Psoas muscle (tissue), 8 donors: Measurements from ENCODE around the gene ASAP2. TPM values are rescaled to one million over a fixed set of nuclear protein-coding genes. Genes with fewer than 3 reads are reported as not detected.

Source experiments
- ATAC-seq, 4 donors: fragments of 200-7000 bp; cut with Tn5 transposase; one replicate each; pipeline ENCODE4 v1.9.1; 2020; ENCODE audit warnings: moderate library complexity in 3 of 4, mild to moderate bottlenecking in 2 of 4
- DNase-seq, 2 donors: peaks; one replicate each; pipeline ENCODE4 v3.0.0-alpha.2; 2020
- H3K27ac ChIP-seq: fragments of 200-600 bp; one replicate; pipeline ENCODE4 v1.8.0; 2022
- H3K27me3 ChIP-seq, 3 donors: fragments of 200-600 bp in 1 of 3; one replicate each; pipeline versions ENCODE4 v1.6.1 to v1.8.0; 2013 to 2022; ENCODE audit warnings: low read length in 2 of 3, mild to moderate bottlenecking in 2 of 3, moderate library complexity in 1 of 3; ENCODE audit not compliant: insufficient read depth in 3 of 3
- H3K36me3 ChIP-seq, 2 donors: fragments of 200-600 bp in 1 of 2; one replicate each; pipeline versions ENCODE4 v1.6.1 to v1.8.0; 2013 to 2022; ENCODE audit warnings: low read depth in 1 of 2, mild to moderate bottlenecking in 1 of 2, moderate library complexity in 1 of 2; ENCODE audit not compliant: insufficient read depth in 1 of 2
- H3K4me1 ChIP-seq: fragments of 200-600 bp; one replicate; pipeline ENCODE4 v1.8.0; 2022
- H3K4me3 ChIP-seq: fragments of 200-600 bp; one replicate; pipeline ENCODE4 v1.8.0; 2022; ENCODE audit warnings: mild to moderate bottlenecking
- H3K9me3 ChIP-seq: fragments of 200-600 bp; one replicate; pipeline ENCODE4 v1.8.0; 2022
- CTCF ChIP-seq: fragments of 200-600 bp; IDR thresholded peaks from one replicate; pipeline ENCODE4 v1.8.0; 2022; ENCODE audit warnings: antibody characterized with exemption
- WGBS, 3 donors: extraction: QIAGEN DNeasy Blood & Tissue Kit; methylation state at CpG; one replicate each; pipeline versions ENCODE4 v1.1.6 to v1.1.7; 2013; 5-methylcytosine and 5-hydroxymethylcytosine counted together
- intact Hi-C, 2 donors: fragments of 100-400 bp; cut with DNase I; formaldehyde crosslinking; loops; one replicate each; pipeline versions ENCODE4 v1.11.0 to v1.14.2; 2022
- polyA plus RNA-seq, 3 donors: library from polyadenylated mRNA; stranded (reverse); fragments of 200-250 nt; gene quantifications; one replicate each; pipeline ENCODE4 v1.2.3, GENCODE V29; 2013
- total RNA-seq, 4 donors: library from RNA; stranded (reverse); fragmentation: NEBNext Ultra II Directional in 2 of 4; extraction: Animal tissue kit (Norgen Biotek cat#: 25700) in 2 of 4; gene quantifications; one replicate each; pipeline versions ENCODE4 v1.2.1 to v1.2.4, GENCODE V29; 2021 to 2023
- donor health status: healthy with polysubstance abuse.
- donor health status: DM: no; HTN: no; CAD: no; lungs with moderate emphysema.
- donor health status: Bipolar disorder and iron deficiency.
- donor health status: healthy.
- donor health status: DM: yes; HTN: yes; CAD: no.
- donor health status: DM: no; HTN: no; CAD: no.
- donor health status: DM: no; HTN: no; CAD: no.
- donor health status: DM: yes; HTN: yes; CAD: no.

The ASAP2 gene
- total and polyA plus RNA-seq, 7 donors: 1.6 to 9.0 (median 3.3) TPM

DNA sequence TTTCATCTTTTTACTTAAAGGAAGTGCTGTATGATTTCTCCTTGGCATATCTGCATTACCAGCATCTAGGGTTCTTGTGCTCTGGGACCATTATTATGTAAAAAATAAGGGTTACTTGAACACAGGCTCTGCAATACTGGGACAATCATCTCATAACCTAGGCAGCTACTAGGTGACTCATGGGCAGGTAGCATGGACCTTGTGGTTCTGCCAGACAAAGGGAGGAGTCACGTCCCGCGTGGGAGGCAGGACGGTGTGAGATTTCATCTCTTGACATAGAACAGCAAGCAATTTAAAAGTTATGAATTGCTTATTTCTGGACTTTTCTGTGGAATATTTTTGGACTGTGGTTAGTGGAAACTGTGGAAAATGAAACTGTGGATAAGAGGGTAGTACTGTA is 34.1 kb downstream of the ASAP2 start:
- no peaks in the 10 kb centered on the region for H3K27me3 ChIP-seq
- ATAC-seq: no peak
- H3K4me3 ChIP-seq: no peak overlapping the region
- H3K36me3 ChIP-seq: no peaks in the 10 kb centered on the region
- H3K9me3 ChIP-seq: no peaks in the 10 kb centered on the region
- 76 to 82% (median 76%) methylated on average over 4 of the region's 4 CpGs for WGBS, 3 donors
- TF ChIP-seq CTCF: no peak
- intact Hi-C loops: no loop called here
- peaks cover 14% of the 10 kb centered on the region for H3K4me1 ChIP-seq
- no peak overlapping the region for H3K27ac ChIP-seq
- no peak for DNase-seq

DNA sequence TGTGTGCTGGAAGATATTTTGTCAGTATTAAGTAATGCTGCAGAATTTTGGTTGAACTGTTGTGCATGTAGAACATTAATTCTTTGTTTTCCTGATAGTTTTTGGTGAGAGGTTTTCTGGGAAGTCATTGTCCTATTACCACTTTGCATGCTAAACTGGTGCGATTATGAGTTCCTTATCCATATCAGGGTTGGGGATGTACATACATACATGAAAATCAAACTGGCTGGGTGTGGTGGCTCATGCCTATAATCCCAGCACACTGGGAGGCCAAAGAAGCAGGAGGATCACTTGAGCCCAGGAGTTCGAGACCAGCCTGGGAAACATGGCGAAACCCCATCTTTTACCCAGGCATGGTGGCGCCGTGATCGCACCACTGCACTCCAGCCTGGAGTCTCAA is 34.6 kb downstream of the ASAP2 start:
- intact Hi-C loops: no loop called here
- no peak for DNase-seq
- no peak for ATAC-seq
- no peak overlapping the region for H3K27ac ChIP-seq
- H3K27me3 ChIP-seq: no peaks in the 10 kb centered on the region
- H3K36me3 ChIP-seq: no peaks in the 10 kb centered on the region
- 94 to 98% (median 95%) methylated on average over 6 of the region's 6 CpGs for WGBS, 3 donors
- H3K4me1 ChIP-seq: peaks cover 11% of the 10 kb centered on the region
- no peak for TF ChIP-seq CTCF
- no peak overlapping the region for H3K4me3 ChIP-seq
- no peaks in the 10 kb centered on the region for H3K9me3 ChIP-seq

DNA sequence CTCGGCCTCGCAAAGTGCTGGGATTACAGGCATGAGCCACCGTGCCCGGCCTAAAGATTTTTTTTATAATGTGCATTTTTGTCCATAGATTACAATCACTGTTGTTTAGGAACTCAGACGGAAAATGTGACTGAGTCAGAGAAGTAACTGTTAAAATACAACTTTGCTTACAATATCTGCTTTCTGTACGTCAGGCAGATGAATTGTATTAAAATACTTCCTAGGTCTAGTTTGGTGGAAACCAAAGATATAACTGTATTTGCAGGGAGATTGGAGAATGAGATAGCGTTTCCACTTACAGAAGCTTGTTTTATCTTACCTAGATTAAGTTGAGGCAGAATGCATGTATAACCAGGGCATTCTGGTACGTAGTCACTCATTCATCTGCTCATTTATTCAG is 36.7 kb downstream of the ASAP2 start:
- ATAC-seq: no peak
- no peak for DNase-seq
- WGBS, 3 donors: 95 to 97% (median 96%) methylated on average over 8 of the region's 8 CpGs
- Histone ChIP-seq H3K27ac (no peak overlapping the region), H3K27me3 (no peaks in the 10 kb centered on the region), H3K4me1 (peaks cover 9% of the 10 kb centered on the region), H3K4me3 (no peak overlapping the region), H3K36me3 (no peaks in the 10 kb centered on the region), H3K9me3 (no peaks in the 10 kb centered on the region)
- intact Hi-C loops: no loop called here
- no peak for TF ChIP-seq CTCF

DNA sequence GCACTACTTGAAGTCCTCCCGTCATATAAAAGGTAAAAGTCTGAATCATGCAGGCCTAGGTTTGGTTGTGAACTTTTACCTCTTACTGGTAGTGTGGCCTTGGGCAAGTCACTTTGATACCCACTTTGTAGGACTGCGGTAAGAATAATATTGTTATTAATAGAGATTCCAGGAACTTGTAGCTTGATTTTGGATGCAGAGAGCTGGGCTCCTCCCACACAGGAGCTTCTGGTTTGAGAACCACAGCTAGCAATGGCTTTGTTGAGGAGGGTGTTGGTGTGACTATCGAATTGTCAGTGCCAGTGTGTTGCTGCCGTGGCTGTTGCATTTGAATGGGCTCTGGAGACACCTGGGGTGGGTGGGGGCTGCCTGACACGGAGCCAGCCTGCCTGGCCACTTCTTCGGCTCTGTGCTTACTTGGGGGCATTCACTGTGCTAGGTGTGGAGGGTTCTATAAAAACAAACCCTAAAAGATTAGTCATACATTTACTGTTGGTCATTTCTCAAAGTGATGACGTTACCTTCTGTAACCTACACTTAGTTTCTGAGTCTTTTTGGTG is 38.5 kb downstream of the ASAP2 start:
- ATAC-seq (no peak), DNase-seq (no peak)
- H3K27ac ChIP-seq: no peak overlapping the region
- H3K27me3 ChIP-seq: no peaks in the 10 kb centered on the region
- H3K4me1 ChIP-seq: peaks cover 4% of the 10 kb centered on the region
- H3K4me3 ChIP-seq: no peak overlapping the region
- H3K36me3 ChIP-seq: no peaks in the 10 kb centered on the region
- no peak for TF ChIP-seq CTCF
- 68 to 81% (median 77%) methylated on average over 7 of the region's 7 CpGs for WGBS, 3 donors
- no peaks in the 10 kb centered on the region for H3K9me3 ChIP-seq
- intact Hi-C loops: no loop called here

DNA sequence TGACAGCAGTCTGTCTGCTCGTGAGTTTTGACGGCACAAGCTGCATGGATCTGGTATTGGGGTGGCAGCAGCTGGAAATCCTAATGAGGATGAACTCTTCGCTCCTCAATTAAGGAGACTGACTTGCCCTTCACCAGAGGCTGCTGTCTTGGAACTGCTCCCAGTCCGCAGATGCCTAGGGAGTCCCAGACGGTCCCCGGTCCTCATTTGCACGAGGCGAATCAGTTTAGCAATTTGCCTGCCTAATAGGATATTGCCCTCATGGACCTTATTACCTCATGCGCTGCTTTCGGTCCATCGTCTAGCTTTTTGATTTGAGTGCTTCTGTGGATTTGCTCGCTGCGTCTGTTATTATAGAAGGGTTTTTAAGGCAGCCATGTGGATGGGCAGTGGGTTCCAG is 40.6 kb downstream of the ASAP2 start:
- 38 to 62% (median 43%) methylated on average over 13 of the region's 13 CpGs for WGBS, 3 donors
- Histone ChIP-seq H3K27me3 (no peaks in the 10 kb centered on the region), H3K4me1 (peaks cover 11% of the 10 kb centered on the region), H3K27ac (no peak overlapping the region), H3K9me3 (no peaks in the 10 kb centered on the region), H3K4me3 (no peak overlapping the region), H3K36me3 (no peaks in the 10 kb centered on the region)
- ATAC-seq: no peak
- intact Hi-C loops: no loop called here
- DNase-seq: no peak
- TF ChIP-seq CTCF: no peak
